Right renal pelvis (tissue), 4 donors: ENCODE measurements around the gene TRIM64. TPM values are rescaled to one million over a fixed set of nuclear protein-coding genes. Genes with fewer than 3 reads are reported as not detected.
"Not testable (repeated sequence)": the region's sequence is repeated elsewhere in the genome, so short reads cannot be mapped to it uniquely, and the experiment has no call there.

Experiments
- DNase-seq, 4 donors: peaks; one replicate each; pipeline ENCODE4 v3.0.0-alpha.2; 2013; ENCODE audit warnings: low read depth in 4 of 4, low spot score in 3 of 4, missing footprints in 1 of 4
- polyA plus RNA-seq, 4 donors: library from polyadenylated mRNA; unstranded; fragments of 120-200 nt; gene quantifications; one replicate each; pipeline ENCODE4 v1.2.1, GENCODE V29; 2013; ENCODE audit not compliant: insufficient read length in 4 of 4

TRIM64 gene
- not detected for polyA plus RNA-seq

GRCh38 chr11:89965737-89966136, at the start of gene TRIM64:
TRIM64 (plus strand) TSS chr11:89966037; CDS start chr11:89968504, 2,467 bp downstream.
- DNase-seq, result not testable (repeated sequence)

GRCh38 chr11:89922195-89922660, 43.6 kb upstream of the TRIM64 start, which contains the start of gene TRIM49D1:
TRIM49D1 (minus strand) TSS chr11:89922245; CDS start chr11:89917710, 4,535 bp downstream.
- DNase-seq, result no peak

DNA sequence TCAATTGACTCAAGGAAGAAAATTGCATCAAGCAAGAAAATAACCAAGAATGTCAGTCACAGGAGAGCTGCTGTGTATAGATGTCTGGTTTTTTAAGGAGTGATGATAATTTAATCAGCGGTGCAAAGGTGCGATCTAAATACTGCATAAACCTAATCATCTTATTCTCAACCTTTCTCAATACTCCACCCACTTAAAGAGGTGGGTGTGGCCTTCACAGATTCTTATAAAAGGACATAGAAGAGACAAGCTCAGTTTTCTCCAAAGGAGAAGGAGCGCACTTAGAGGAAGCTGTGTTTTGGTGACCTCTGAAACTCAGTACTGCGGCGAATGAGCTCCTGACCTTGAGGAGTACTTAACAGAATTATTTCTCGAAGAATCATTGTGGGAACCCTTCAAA, 42.1 kb upstream of the TRIM64 start, which contains the start of gene TRIM49D2:
Gene TRIM49D2, plus strand, starts transcription at position 301 of the 400 bp plus-strand sequence. CDS start 2,698 bp downstream, outside the sequence.
- DNase-seq, result not testable (repeated sequence)

DNA sequence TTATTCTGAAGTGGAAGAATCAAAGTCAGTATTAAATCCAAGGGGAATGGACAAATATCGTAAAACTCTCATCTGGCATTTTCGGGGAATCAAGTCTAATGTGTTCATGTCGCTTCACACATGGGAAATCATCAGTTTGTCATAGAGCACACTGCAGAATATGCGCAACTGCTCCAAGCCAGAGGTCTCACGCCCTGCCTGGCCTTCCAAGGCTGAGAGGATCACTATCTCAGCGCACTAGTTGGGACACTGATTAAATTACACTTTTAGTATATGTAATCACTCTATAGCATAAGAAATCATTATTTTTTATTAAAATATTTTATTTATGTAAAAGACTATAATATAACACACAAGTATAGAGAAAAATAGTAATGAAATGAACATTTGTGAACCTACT, 5.0 kb upstream of the TRIM64 start:
- not testable (repeated sequence) for DNase-seq

Other genes with a start within 250 kb of the TRIM64 start
- not detected for gene TRIM49, start 157.5 kb upstream of the TRIM64 start, polyA plus RNA-seq
- gene TRIM64B, start 87.5 kb upstream of the TRIM64 start, polyA plus RNA-seq, result under 1 TPM in 1 of 4 donors, not detected in 3; 0.05 TPM
- not detected for gene TRIM49D1, start 43.8 kb upstream of the TRIM64 start, polyA plus RNA-seq
- gene TRIM49D2, start 42.0 kb upstream of the TRIM64 start, polyA plus RNA-seq, result not detected
- gene TRIM49C, start 65.1 kb downstream of the TRIM64 start, polyA plus RNA-seq, result not detected
- gene UBTFL1, start 119.9 kb downstream of the TRIM64 start, polyA plus RNA-seq, result not detected
- 10 to 100 TPM; 18.5 to 30.0 (median 26.5) TPM for gene NAALAD2, start 168.6 kb downstream of the TRIM64 start, polyA plus RNA-seq